GM12878 (cell line): Measurements from ENCODE around the gene CEBPE. TPM values are rescaled to one million over a fixed set of nuclear protein-coding genes. Genes with fewer than 3 reads are reported as not detected.

Source experiments
- ATAC-seq: fragments of 200-7000 bp; cut with Tn5 transposase; 3 replicates; pipeline ENCODE4 v1.9.1; 2020; ENCODE audit warnings: mild to moderate bottlenecking, moderate library complexity
- BruUV-seq: library from RNA; stranded (reverse); fragments of 400-500 nt; replicated peaks from 2 replicates; lab custom pipeline; 2021; lab: Mats Ljungman, UMichigan
- CTCF ChIA-PET: fragments of 300-600 bp; sonication (Branson Sonifier 250); formaldehyde crosslinking; extraction: SDS; loops from one replicate; lab custom pipeline; 2021; ENCODE audit warnings: inconsistent platforms; lab: Yijun Ruan, JAX
- POLR2A ChIA-PET: fragments of 350-600 bp; formaldehyde crosslinking; extraction: SDS; loops from one replicate; lab custom pipeline; 2021; ENCODE audit warnings: inconsistent platforms; lab: Charles Lee
- RAD21 ChIA-PET: fragments of 300-600 bp; sonication (Branson Sonifier 250); formaldehyde crosslinking; loops from one replicate; lab custom pipeline; 2023; ENCODE audit warnings: antibody characterized with exemption; ENCODE audit not compliant: unreplicated experiment; lab: Charles Lee
- SMC1A ChIA-PET: fragments of 300-600 bp; sonication (Branson Sonifier 250); formaldehyde crosslinking; loops from one replicate; lab custom pipeline; 2023; ENCODE audit not compliant: unreplicated experiment, uncharacterized antibody; lab: Charles Lee
- DNase-seq: peaks from one replicate; pipeline ENCODE4 v3.0.0-alpha.2; 2011; ENCODE audit warnings: low read depth, low spot score
- FAIRE-seq: peaks from 3 replicates; lab custom pipeline; 2011; peaks lifted over from hg19 to GRCh38; lab: Jason Lieb, UNC
- H2AFZ ChIP-seq: 2 replicates; pipeline ENCODE4 v1.6.0; 2011; ENCODE audit warnings: low read depth, low read length, control low read depth; ENCODE audit not compliant: control insufficient read depth
- H3K27ac ChIP-seq: 2 replicates; pipeline ENCODE4 v1.5.1; 2011; ENCODE audit warnings: control low read depth; ENCODE audit not compliant: control insufficient read depth, insufficient read depth
- H3K27me3 ChIP-seq, 2 experiments: replicated peaks in 1 of 2; 2 replicates each; pipeline versions ENCODE4 v1.6.0 to v1.6.1; 2011; ENCODE audit warnings: low read length in 1 of 2; ENCODE audit not compliant: control insufficient read depth in 2 of 2, insufficient read depth in 2 of 2
- H3K36me3 ChIP-seq, 2 experiments: 2 replicates each; pipeline ENCODE4 v1.5.1; 2011; ENCODE audit warnings: low read length in 1 of 2; ENCODE audit not compliant: control insufficient read depth in 2 of 2, insufficient read depth in 2 of 2
- H3K4me1 ChIP-seq: 2 replicates; pipeline ENCODE4 v1.6.1; 2011; ENCODE audit warnings: mild to moderate bottlenecking, low read length, moderate library complexity, mixed read lengths; ENCODE audit not compliant: control insufficient read depth, insufficient read depth
- H3K4me2 ChIP-seq: 2 replicates; pipeline ENCODE4 v1.6.0; 2011; ENCODE audit warnings: control low read depth; ENCODE audit not compliant: control insufficient read depth, insufficient read depth
- H3K4me3 ChIP-seq: fragments of 200-600 bp; sonication (generic); 2 replicates; pipeline ENCODE4 v1.5.1; 2016
- H3K79me2 ChIP-seq: 2 replicates; pipeline ENCODE4 v1.6.0; 2011; ENCODE audit warnings: low read length; ENCODE audit not compliant: control insufficient read depth, insufficient read depth
- H3K9ac ChIP-seq: 2 replicates; pipeline ENCODE4 v1.8.0; 2011; ENCODE audit warnings: low read length, control low read depth, mixed read lengths; ENCODE audit not compliant: control insufficient read depth, insufficient read depth
- H3K9me3 ChIP-seq: replicated peaks from 3 replicates; pipeline ENCODE4 v1.5.1; 2011; ENCODE audit warnings: mild to moderate bottlenecking, low read length; ENCODE audit not compliant: control insufficient read depth, insufficient read depth
- H4K20me1 ChIP-seq: 2 replicates; pipeline ENCODE4 v1.6.0; 2011; ENCODE audit not compliant: control insufficient read depth, insufficient read depth
- CEBPZ ChIP-seq: fragments of 150-350 bp; IDR thresholded peaks from 2 replicates; pipeline ENCODE4 v1.6.1; 2016; ENCODE audit warnings: low read depth, low read length
- CHD1 ChIP-seq: IDR thresholded peaks from 2 replicates; pipeline ENCODE4 v1.6.1; 2012; ENCODE audit warnings: low read depth, low read length, improper control_type of control experiment
- DPF2 ChIP-seq: fragments of 450-650 bp; IDR thresholded peaks from 2 replicates; pipeline ENCODE4 v1.6.1; 2017; ENCODE audit warnings: mild to moderate bottlenecking
- FOXM1 ChIP-seq: IDR thresholded peaks from 2 replicates; pipeline ENCODE4 v1.6.1; 2012; ENCODE audit warnings: low read depth, mild to moderate bottlenecking, inconsistent platforms, low read length, moderate library complexity
- GABPA ChIP-seq: IDR thresholded peaks from 2 replicates; pipeline ENCODE4 v1.6.1; 2014; ENCODE audit warnings: antibody characterized with exemption, low read depth, mild to moderate bottlenecking, inconsistent platforms
- HDAC6 ChIP-seq: fragments of 200-600 bp; sonication (generic); IDR thresholded peaks from one replicate; pipeline ENCODE4 v1.8.0; 2017; ENCODE audit warnings: antibody characterized with exemption; ENCODE audit not compliant: unreplicated experiment
- IRF5 ChIP-seq: fragments of 450-650 bp; IDR thresholded peaks from 2 replicates; pipeline ENCODE4 v1.6.1; 2017; ENCODE audit warnings: borderline replicate concordance
- JUND ChIP-seq: IDR thresholded peaks from 2 replicates; pipeline ENCODE4 v1.6.1; 2012; ENCODE audit warnings: low read depth, mild to moderate bottlenecking, low read length, improper control_type of control experiment, moderate library complexity
- NR2C2 ChIP-seq: IDR thresholded peaks from 2 replicates; pipeline ENCODE4 v1.6.1; 2011; ENCODE audit warnings: borderline replicate concordance, low read depth; ENCODE audit not compliant: control insufficient read depth, insufficient read length
- NR2F1 ChIP-seq: fragments of 450-650 bp; conservative IDR thresholded peaks from 2 replicates; pipeline ENCODE4 v1.6.1; 2017; ENCODE audit warnings: mild to moderate bottlenecking
- PAX5 ChIP-seq: IDR thresholded peaks from 2 replicates; pipeline ENCODE4 v1.6.1; 2011; ENCODE audit warnings: low read depth, low read length, borderline replicate concordance
- PRDM15 ChIP-seq: fragments of 450-650 bp; formaldehyde crosslinking; IDR thresholded peaks from 2 replicates; pipeline ENCODE4 v1.4.0; 2020; ENCODE audit warnings: mild to moderate bottlenecking, moderate library complexity
- RB1 ChIP-seq: fragments of 450-650 bp; formaldehyde crosslinking; IDR thresholded peaks from 2 replicates; pipeline ENCODE4 v1.6.1; 2017; ENCODE audit warnings: mild to moderate bottlenecking, borderline replicate concordance
- USF2 ChIP-seq: IDR thresholded peaks from 2 replicates; pipeline ENCODE4 v1.6.1; 2011; ENCODE audit warnings: low read depth, low read length, improper control_type of control experiment, borderline replicate concordance
- ZZZ3 ChIP-seq: IDR thresholded peaks from 2 replicates; pipeline ENCODE4 v1.6.1; 2011; ENCODE audit warnings: low read depth; ENCODE audit not compliant: control insufficient read depth, insufficient read length
- WGBS: methylation state at CpG from one replicate; pipeline ENCODE4 v1.1.6; 2016; ENCODE audit warnings: low lambda C conversion rate; ENCODE audit not compliant: insufficient replicate concordance, insufficient coverage; ENCODE audit errors: missing lambda C conversion rate; 5-methylcytosine and 5-hydroxymethylcytosine counted together
- in situ Hi-C: fragments of 300-500 bp; cut with MboI; formaldehyde crosslinking; loops from 9 replicates; pipeline ENCODE4 v1.14.3; 2018; ENCODE audit warnings: mixed read lengths
- intact Hi-C: fragments of 100-400 bp; cut with micrococcal nuclease; formaldehyde crosslinking; loops from one replicate; pipeline ENCODE4 v1.14.2; 2022; ENCODE audit not compliant: unreplicated experiment
- polyA plus RNA-seq, 11 experiments: library from polyadenylated mRNA; depleted of rRNA in 4 of 11; unstranded in 6 of 11; stranded (reverse) in 5 of 11; fragments of >200 nt; fragmentation: Nextera tagmentation in 4 of 11; fragmentation: Illumina TruSeq in 1 of 11; extraction: Ambion mirVana in 4 of 11; extraction: Trizol in 1 of 11; gene quantifications; 1 replicate in 1 of 11; 2 replicates in 10 of 11; pipeline versions ENCODE4 v1.2.1 to v1.2.3, GENCODE V29; 2011 to 2016; ENCODE audit warnings: inconsistent platforms in 2 of 11, missing spikeins in 2 of 11, low read depth in 1 of 11
- total RNA-seq, 4 experiments: library from RNA; depleted of rRNA in 3 of 4; stranded (reverse); fragments of >200 nt in 3 of 4; fragmentation: Illumina TruSeq in 1 of 4; extraction: Trizol in 1 of 4; gene quantifications; 2 replicates each; pipeline versions ENCODE4 v1.2.1 to v1.2.3, GENCODE V29; 2013 to 2021

CEBPE gene
- total and polyA plus RNA-seq, 10 of the 15 experiments (the other 5 are each of a cell fraction or from before 2014, with no cell fraction given) = 0.09 to 0.45 (median 0.24) TPM; not detected in 7

GRCh38 chr14:23147676-23148075 lies 28.6 kb upstream of the CEBPE start:
- intact Hi-C loops (no loop called here), in situ Hi-C loops (no loop called here)
- ChIA-PET POLR2A (no interaction called here), RAD21 (no interaction called here), CTCF (no interaction called here), SMC1A (interaction anchor here (0.6 kb wide), 1 partner anchor 399 kb away, joined by 3 read pairs; no protein-coding TSS in a partner anchor)
- FAIRE-seq (no peak), ATAC-seq (no peak), DNase-seq (no peak)
- Histone ChIP-seq H3K4me2 (no peak overlapping the region), H4K20me1 (no peaks in the 10 kb centered on the region; the same call in 1 of the 2 replicates), H3K4me1 (no peaks in the 10 kb centered on the region; the same call in 1 of the 2 replicates), H3K9me3 (no peaks in the 10 kb centered on the region), H3K36me3 (no peaks in the 10 kb centered on the region), H3K27me3 (peaks cover under 1 to 2% of the 10 kb centered on the region in 2 experiments), H3K27ac (no peak overlapping the region), H2AFZ (no peak overlapping the region), H3K4me3 (no peak overlapping the region), H3K79me2 (no peaks in the 10 kb centered on the region), H3K9ac (no peak overlapping the region)
- WGBS = 43% methylated on average over 1 of the region's 1 CpG
- BruUV-seq = no TSS peak
- TF ChIP-seq GABPA (no peak), PRDM15 (CRISPR knock-in tag) (no peak), USF2 (no peak), PAX5 (no peak), FOXM1 (no peak), CEBPZ (no peak), DPF2 (no peak), JUND (no peak), IRF5 (no peak), CHD1 (no peak), RB1 (no peak), HDAC6 (no peak), NR2F1 (no peak), NR2C2 (no peak), ZZZ3 (no peak)
